ENCODE results near the gene FBXL7.

Gene FBXL7

GRCh38 chr5:15501091-15501791 lies 1.3 kb downstream of the FBXL7 start:
- no peak for DNase-seq (ENCODE audit: low read depth, low spot score)

GRCh38 chr5:15502208-15502607 lies 2.2 kb downstream of the FBXL7 start:
- DNase-seq (ENCODE audit: low read depth, low spot score) = no peak

- no peak for DNase-seq (ENCODE audit: low read depth, low spot score)
Observed at GRCh38 chr5:15506146-15506545, 6.2 kb downstream of the FBXL7 start.

- DNase-seq (ENCODE audit: low read depth, low spot score) = no peak
Observed at GRCh38 chr5:15506897-15507296, 6.9 kb downstream of the FBXL7 start.

GRCh38 chr5:15510092-15510491 lies 10.1 kb downstream of the FBXL7 start:
- no peak for DNase-seq (ENCODE audit: low read depth, low spot score)

- DNase-seq (ENCODE audit: low read depth, low spot score) = no peak
Observed at GRCh38 chr5:15510831-15511230, 10.9 kb downstream of the FBXL7 start.

GRCh38 chr5:15513431-15513830 lies 13.5 kb downstream of the FBXL7 start:
- no peak for DNase-seq (ENCODE audit: low read depth, low spot score)

GRCh38 chr5:15513911-15514310 lies 13.9 kb downstream of the FBXL7 start:
- no peak for DNase-seq (ENCODE audit: low read depth, low spot score)

GRCh38 chr5:15515229-15515628 lies 15.2 kb downstream of the FBXL7 start:
- DNase-seq (ENCODE audit: low read depth, low spot score) = no peak

GRCh38 chr5:15516486-15516885 lies 16.5 kb downstream of the FBXL7 start:
- no peak for DNase-seq (ENCODE audit: low read depth, low spot score)

- DNase-seq (ENCODE audit: low read depth, low spot score) = no peak
Observed at GRCh38 chr5:15518786-15519185, 18.8 kb downstream of the FBXL7 start.

GRCh38 chr5:15520856-15521255 lies 20.9 kb downstream of the FBXL7 start:
- DNase-seq (ENCODE audit: low read depth, low spot score) = no peak

- no peak for DNase-seq (ENCODE audit: low read depth, low spot score)
Observed at GRCh38 chr5:15521381-15522186, 21.6 kb downstream of the FBXL7 start.

- DNase-seq (ENCODE audit: low read depth, low spot score) = no peak
Observed at GRCh38 chr5:15522187-15522520, 22.2 kb downstream of the FBXL7 start.

- DNase-seq (ENCODE audit: low read depth, low spot score) = no peak
Observed at GRCh38 chr5:15524712-15525111, 24.7 kb downstream of the FBXL7 start.

GRCh38 chr5:15525703-15526275 lies 25.8 kb downstream of the FBXL7 start:
- no peak for DNase-seq (ENCODE audit: low read depth, low spot score)

GRCh38 chr5:15526413-15526812 lies 26.4 kb downstream of the FBXL7 start:
- DNase-seq (ENCODE audit: low read depth, low spot score) = no peak

GRCh38 chr5:15528476-15528875 lies 28.5 kb downstream of the FBXL7 start:
- DNase-seq (ENCODE audit: low read depth, low spot score) = no peak

- DNase-seq (ENCODE audit: low read depth, low spot score) = no peak
Observed at GRCh38 chr5:15529013-15529412, 29.0 kb downstream of the FBXL7 start.

- DNase-seq (ENCODE audit: low read depth, low spot score) = no peak
Observed at GRCh38 chr5:15529821-15530220, 29.8 kb downstream of the FBXL7 start.

GRCh38 chr5:15533129-15533893 lies 33.3 kb downstream of the FBXL7 start:
- no peak for DNase-seq (ENCODE audit: low read depth, low spot score)

GRCh38 chr5:15535938-15536337 lies 36.0 kb downstream of the FBXL7 start:
- no peak for DNase-seq (ENCODE audit: low read depth, low spot score)
